OCI-LY1 (cell line): Measurements from ENCODE around the gene DYNC2H1.

Experiments
- H2AFZ ChIP-seq: fragments of 200-600 bp; sonication (generic), shearing (Covaris generic); 2 replicates; pipeline ENCODE4 v1.6.0; 2014; ENCODE audit warnings: antibody characterized with exemption, mild to moderate bottlenecking, low read length
- H3F3A ChIP-seq: fragments of 200-600 bp; sonication (generic), shearing (Covaris generic); 2 replicates; pipeline ENCODE4 v1.6.0; 2014; ENCODE audit warnings: mild to moderate bottlenecking, antibody characterized with exemption, low read length, moderate library complexity; ENCODE audit not compliant: insufficient read depth
- H3K27ac ChIP-seq: fragments of 200-600 bp; sonication (generic); 2 replicates; pipeline ENCODE4 v1.5.1; 2014; ENCODE audit warnings: low read length, mixed run types, mild to moderate bottlenecking, low read depth; ENCODE audit not compliant: poor library complexity, severe bottlenecking
- H3K27me3 ChIP-seq: fragments of 200-600 bp; sonication (generic); 2 replicates; pipeline ENCODE4 v1.6.0; 2014; ENCODE audit warnings: antibody characterized with exemption, mild to moderate bottlenecking, low read length, moderate library complexity; ENCODE audit not compliant: insufficient read depth
- H3K36me3 ChIP-seq: fragments of 200-600 bp; sonication (generic); 2 replicates; pipeline ENCODE4 v1.6.1; 2014; ENCODE audit warnings: mild to moderate bottlenecking, antibody characterized with exemption, low read length, moderate library complexity, mixed read lengths; ENCODE audit not compliant: insufficient read depth
- H3K4me1 ChIP-seq: fragments of 200-600 bp; sonication (generic); 2 replicates; pipeline ENCODE4 v1.5.1; 2014; ENCODE audit warnings: mild to moderate bottlenecking, low read length, moderate library complexity; ENCODE audit not compliant: insufficient read depth, severe bottlenecking
- H3K4me2 ChIP-seq: fragments of 200-600 bp; sonication (generic), shearing (Covaris generic); 2 replicates; pipeline ENCODE4 v1.6.1; 2014; ENCODE audit warnings: low read length
- H3K4me3 ChIP-seq: fragments of 200-600 bp; sonication (generic); 2 replicates; pipeline ENCODE4 v1.5.1; 2014; ENCODE audit warnings: low read length, low read depth, mild to moderate bottlenecking, mixed read lengths; ENCODE audit not compliant: poor library complexity, severe bottlenecking
- H3K79me2 ChIP-seq: fragments of 200-600 bp; shearing (Covaris generic); 2 replicates; pipeline ENCODE4 v1.6.1; 2016; ENCODE audit warnings: mixed run types, low read length, mixed read lengths; ENCODE audit not compliant: insufficient read depth
- H3K9ac ChIP-seq: fragments of 200-600 bp; sonication (generic), shearing (Covaris generic); 2 replicates; pipeline ENCODE4 v1.6.1; 2014; ENCODE audit warnings: mild to moderate bottlenecking, low read length, mixed read lengths
- H3K9me2 ChIP-seq: fragments of 200-600 bp; sonication (generic), shearing (Covaris generic); 2 replicates; pipeline ENCODE4 v1.6.1; 2014; ENCODE audit warnings: low read depth, mild to moderate bottlenecking, low read length, mixed read lengths
- H3K9me3 ChIP-seq: fragments of 200-600 bp; shearing (Covaris generic); 2 replicates; pipeline ENCODE4 v1.6.1; 2014; ENCODE audit warnings: low read length, mixed read lengths
- H4K20me1 ChIP-seq: fragments of 200-600 bp; sonication (generic), shearing (Covaris generic); 2 replicates; pipeline ENCODE4 v1.6.0; 2016; ENCODE audit warnings: mild to moderate bottlenecking, low read length; ENCODE audit not compliant: insufficient read depth
- CTCF ChIP-seq: fragments of 200-600 bp; sonication (generic), shearing (Covaris generic); IDR thresholded peaks from 2 replicates; pipeline ENCODE4 v1.5.1; 2017; ENCODE audit warnings: mild to moderate bottlenecking, antibody characterized with exemption, low read length, moderate library complexity, mixed read lengths
- EZH2 ChIP-seq: fragments of 200-600 bp; sonication (generic), shearing (Covaris generic); IDR thresholded peaks from 2 replicates; pipeline ENCODE4 v1.8.0; 2017; ENCODE audit warnings: borderline replicate concordance, mixed run types, mild to moderate bottlenecking, antibody characterized with exemption, low read length, moderate library complexity, mixed read lengths

DYNC2H1 gene

GRCh38 chr11:103111400-103111799 lies 2.2 kb downstream of the DYNC2H1 start:
- Histone ChIP-seq H3K4me1 (peaks cover 14% of the 10 kb centered on the region), H3K9ac (no peak overlapping the region), H3K27ac (no peak overlapping the region), H3K4me2 (no peak overlapping the region), H3K9me3 (no peaks in the 10 kb centered on the region), H3K27me3 (peaks cover 4% of the 10 kb centered on the region; the same call in 1 of the 2 replicates), H3K9me2 (no peaks in the 10 kb centered on the region), H3K79me2 (no peaks in the 10 kb centered on the region), H2AFZ (no peak overlapping the region), H4K20me1 (no peaks in the 10 kb centered on the region), H3F3A (no peaks in the 10 kb centered on the region), H3K4me3 (no peak overlapping the region), H3K36me3 (no peaks in the 10 kb centered on the region)
- TF ChIP-seq CTCF (no peak), EZH2 (no peak)

GRCh38 chr11:103112364-103112763 lies 3.1 kb downstream of the DYNC2H1 start:
- H3K27me3 ChIP-seq = peaks cover under 1% of the 10 kb centered on the region; the same call in 1 of the 2 replicates
- H3K4me2 ChIP-seq = no peak overlapping the region
- TF ChIP-seq EZH2 (no peak), CTCF (no peak)
- no peak overlapping the region for H3K4me3 ChIP-seq
- H3K79me2 ChIP-seq = no peaks in the 10 kb centered on the region
- H3K9me3 ChIP-seq = no peaks in the 10 kb centered on the region
- H3K4me1 ChIP-seq = peaks cover 14% of the 10 kb centered on the region
- no peaks in the 10 kb centered on the region for H3F3A ChIP-seq
- H2AFZ ChIP-seq = no peak overlapping the region
- H3K36me3 ChIP-seq = no peaks in the 10 kb centered on the region
- no peaks in the 10 kb centered on the region for H4K20me1 ChIP-seq
- no peak overlapping the region for H3K9ac ChIP-seq
- no peak overlapping the region for H3K27ac ChIP-seq
- no peaks in the 10 kb centered on the region for H3K9me2 ChIP-seq

- TF ChIP-seq CTCF (no peak), EZH2 (no peak)
- no peaks in the 10 kb centered on the region for H3K9me3 ChIP-seq
- no peaks in the 10 kb centered on the region for H3F3A ChIP-seq
- no peak overlapping the region for H2AFZ ChIP-seq
- no peaks in the 10 kb centered on the region for H3K79me2 ChIP-seq
- no peaks in the 10 kb centered on the region for H4K20me1 ChIP-seq
- H3K4me1 ChIP-seq = peaks cover 2% of the 10 kb centered on the region
- H3K9me2 ChIP-seq = no peaks in the 10 kb centered on the region
- H3K27me3 ChIP-seq = no peaks in the 10 kb centered on the region
- no peaks in the 10 kb centered on the region for H3K36me3 ChIP-seq
- no peak overlapping the region for H3K4me2 ChIP-seq
- no peak overlapping the region for H3K9ac ChIP-seq
- H3K27ac ChIP-seq = no peak overlapping the region
- H3K4me3 ChIP-seq = no peak overlapping the region
Measured at GRCh38 chr11:103114836-103115235, 5.6 kb downstream of the DYNC2H1 start.
